Neural cell (in vitro differentiated cells): ENCODE data around the gene TRPM2.

Source experiments
- EZH2 ChIP-seq: fragments of 200-600, 300-800 bp; shearing (Covaris generic), sonication (generic); IDR thresholded peaks from 2 replicates; pipeline ENCODE4 v1.6.1; 2014; ENCODE audit warnings: antibody characterized with exemption, low read length, borderline replicate concordance, mild to moderate bottlenecking; ENCODE audit not compliant: insufficient read depth, poor library complexity, severe bottlenecking
- POLR2AphosphoS5 ChIP-seq: IDR thresholded peaks from 2 replicates; pipeline ENCODE4 v1.6.1; 2012
- RAD21 ChIP-seq: fragments of 450-650 bp; conservative IDR thresholded peaks from 2 replicates; pipeline ENCODE4 v1.6.1; 2014; ENCODE audit warnings: antibody characterized with exemption, mild to moderate bottlenecking, moderate library complexity
- SMC3 ChIP-seq: fragments of 450-650 bp; conservative IDR thresholded peaks from 2 replicates; pipeline ENCODE4 v1.6.1; 2014; ENCODE audit warnings: antibody characterized with exemption, mild to moderate bottlenecking, moderate library complexity; ENCODE audit not compliant: poor library complexity
- TF ChIP-seq, protein P1 (sequence below): fragments of 450-650 bp; IDR thresholded peaks from 2 replicates; pipeline ENCODE4 v1.5.1; 2014; ENCODE audit warnings: antibody characterized with exemption, mild to moderate bottlenecking, moderate library complexity; ENCODE audit not compliant: poor library complexity, severe bottlenecking

DNA sequence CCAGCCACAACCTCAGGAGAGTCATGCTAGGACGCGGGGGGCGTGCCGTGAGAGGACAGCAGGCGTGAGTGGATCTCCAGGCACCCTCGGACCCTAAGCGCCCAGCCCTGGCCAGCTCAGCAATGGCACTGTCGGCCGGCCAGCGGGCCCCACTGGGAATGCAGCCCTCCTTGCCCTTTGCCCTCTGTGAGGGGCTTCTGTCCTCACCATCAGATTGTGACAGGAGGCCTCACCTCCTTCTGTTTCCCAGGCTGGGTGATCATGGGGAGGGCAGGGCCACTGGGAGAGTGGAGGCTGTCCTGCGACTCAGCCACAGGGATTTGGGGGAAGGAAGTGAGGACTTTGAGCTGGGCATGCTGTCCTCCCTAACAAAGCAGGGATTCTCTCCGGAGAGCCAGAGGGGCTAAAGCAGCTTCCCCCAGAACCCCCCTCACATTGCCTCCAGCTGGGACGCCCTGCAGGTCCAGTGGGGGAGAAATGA lies 95.3 kb downstream of the TRPM2 start:
- TF ChIP-seq EZH2: no peak
- TF ChIP-seq, protein P1, sequence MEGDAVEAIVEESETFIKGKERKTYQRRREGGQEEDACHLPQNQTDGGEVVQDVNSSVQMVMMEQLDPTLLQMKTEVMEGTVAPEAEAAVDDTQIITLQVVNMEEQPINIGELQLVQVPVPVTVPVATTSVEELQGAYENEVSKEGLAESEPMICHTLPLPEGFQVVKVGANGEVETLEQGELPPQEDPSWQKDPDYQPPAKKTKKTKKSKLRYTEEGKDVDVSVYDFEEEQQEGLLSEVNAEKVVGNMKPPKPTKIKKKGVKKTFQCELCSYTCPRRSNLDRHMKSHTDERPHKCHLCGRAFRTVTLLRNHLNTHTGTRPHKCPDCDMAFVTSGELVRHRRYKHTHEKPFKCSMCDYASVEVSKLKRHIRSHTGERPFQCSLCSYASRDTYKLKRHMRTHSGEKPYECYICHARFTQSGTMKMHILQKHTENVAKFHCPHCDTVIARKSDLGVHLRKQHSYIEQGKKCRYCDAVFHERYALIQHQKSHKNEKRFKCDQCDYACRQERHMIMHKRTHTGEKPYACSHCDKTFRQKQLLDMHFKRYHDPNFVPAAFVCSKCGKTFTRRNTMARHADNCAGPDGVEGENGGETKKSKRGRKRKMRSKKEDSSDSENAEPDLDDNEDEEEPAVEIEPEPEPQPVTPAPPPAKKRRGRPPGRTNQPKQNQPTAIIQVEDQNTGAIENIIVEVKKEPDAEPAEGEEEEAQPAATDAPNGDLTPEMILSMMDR: no peak
- TF ChIP-seq SMC3: no peak
- no peak for TF ChIP-seq RAD21
- no peak for TF ChIP-seq POLR2AphosphoS5
